OCI-LY3 (cell line): ENCODE measurements around the gene SNX1.

ENCODE experiments used
- CTCF ChIP-seq: fragments of 200-600, 300-600 bp; sonication (generic); IDR thresholded peaks from 2 replicates; pipeline ENCODE4 v1.5.1; 2014; ENCODE audit warnings: antibody characterized with exemption, low read length, low read depth
- EZH2phosphoT487 ChIP-seq: fragments of 200-600 bp; shearing (Covaris generic); IDR thresholded peaks from 2 replicates; pipeline ENCODE4 v1.6.1; 2018; ENCODE audit warnings: antibody characterized with exemption, mixed run types, low read depth

- TF ChIP-seq CTCF (peak; percentile 92), EZH2phosphoT487 (no peak)
These were observed 57.9 kb downstream of the SNX1 start for GRCh38 chr15:64153480-64154367.
